HTERT RPE-1 (cell line): ENCODE measurements around the gene STEAP3.
"Not testable (repeated sequence)": the region's sequence is repeated elsewhere in the genome, so short reads cannot be mapped to it uniquely, and the experiment has no call there.

ENCODE experiments used
- in situ Hi-C: fragments of 300-500 bp; cut with MboI; formaldehyde crosslinking; loops from 4 replicates; pipeline ENCODE4 v1.14.3; 2020; ENCODE audit warnings: low sequenced_read_pairs

STEAP3 gene

GRCh38 chr2:119260646-119261492, 37.2 kb downstream of the STEAP3 start:
- in situ Hi-C loops: no loop called here

- in situ Hi-C loops: no loop called here
Observed at GRCh38 chr2:119261493-119262225, 38.0 kb downstream of the STEAP3 start.

GRCh38 chr2:119263025-119263424, 39.4 kb downstream of the STEAP3 start:
- in situ Hi-C loops: no loop called here

GRCh38 chr2:119263656-119264055, 40.0 kb downstream of the STEAP3 start:
- in situ Hi-C loops: no loop called here

GRCh38 chr2:119264781-119265692, 41.4 kb downstream of the STEAP3 start:
- in situ Hi-C loops: no loop called here

GRCh38 chr2:119265693-119266066, 42.0 kb downstream of the STEAP3 start:
- in situ Hi-C loops: no loop called here

GRCh38 chr2:119266091-119266589, 42.5 kb downstream of the STEAP3 start:
- in situ Hi-C loops: no loop called here

GRCh38 chr2:119267604-119268003, 44.0 kb downstream of the STEAP3 start:
- in situ Hi-C loops: no loop called here

- in situ Hi-C loops: no loop called here
Observed at GRCh38 chr2:119276864-119277263, 53.2 kb downstream of the STEAP3 start.

- in situ Hi-C loops: not testable (repeated sequence)
Observed at GRCh38 chr2:119278385-119278784, 54.8 kb downstream of the STEAP3 start.

GRCh38 chr2:119278946-119279345, 55.3 kb downstream of the STEAP3 start:
- in situ Hi-C loops: no loop called here

- in situ Hi-C loops: no loop called here
Observed at GRCh38 chr2:119279666-119280065, 56.0 kb downstream of the STEAP3 start.

GRCh38 chr2:119280680-119281079, 57.0 kb downstream of the STEAP3 start:
- in situ Hi-C loops: no loop called here

- in situ Hi-C loops: no loop called here
Observed at GRCh38 chr2:119282146-119282995, 58.7 kb downstream of the STEAP3 start.

GRCh38 chr2:119282996-119283511, 59.4 kb downstream of the STEAP3 start:
- in situ Hi-C loops: no loop called here

GRCh38 chr2:119283873-119284331, 60.3 kb downstream of the STEAP3 start:
- in situ Hi-C loops: no loop called here

GRCh38 chr2:119286661-119287060, 63.0 kb downstream of the STEAP3 start:
- in situ Hi-C loops: no loop called here

- in situ Hi-C loops: no loop called here
Observed at GRCh38 chr2:119288576-119288975, 64.9 kb downstream of the STEAP3 start.

- in situ Hi-C loops: no loop called here
Observed at GRCh38 chr2:119289093-119289492, 65.5 kb downstream of the STEAP3 start.

GRCh38 chr2:119289642-119290041, 66.0 kb downstream of the STEAP3 start:
- in situ Hi-C loops: no loop called here
